ENCODE measurements around the gene GPC2. TPM values are rescaled to one million over a fixed set of nuclear protein-coding genes. Genes with fewer than 3 reads are reported as not detected.

Gene GPC2
- polyA plus RNA-seq, 1 donor (not counting 4 experiments of a cell fraction or from before 2014, with no cell fraction given), result 0.55 TPM

GRCh38 chr7:100163871-100164270, 13.3 kb downstream of the GPC2 start:
- FAIRE-seq, result no peak
- Histone ChIP-seq H3K27ac (ENCODE audit: control insufficient read depth, insufficient read depth, low read length) (no peak overlapping the region), H3K4me1 (ENCODE audit: control insufficient read depth, extremely low read depth, insufficient read depth, low read length) (peaks cover 32% of the 10 kb centered on the region)

GRCh38 chr7:100163006-100163531, 14.1 kb downstream of the GPC2 start:
- dilution Hi-C loops (cut with MboI; ENCODE audit: extremely low pct_ligation_motif_present, low sequenced_read_pairs), result no loop called here
- H3K4me2 ChIP-seq (ENCODE audit: control insufficient read depth, extremely low read depth, insufficient read depth, low read depth, low read length), result peak overlapping the region; percentile 77

More at GRCh38 chr7:100163871-100164270, 13.3 kb downstream of the GPC2 start:
- dilution Hi-C loops (cut with MboI; ENCODE audit: extremely low pct_ligation_motif_present, low sequenced_read_pairs), result no loop called here
- Histone ChIP-seq H3K9ac (ENCODE audit: control insufficient read depth, extremely low read depth, insufficient read depth, low read length) (no peak overlapping the region), H3K36me3 (ENCODE audit: control insufficient read depth in 2 of 2, extremely low read depth in 1 of 2, insufficient read depth in 2 of 2, low read length in 2 of 2) (no peaks in the 10 kb centered on the region), H3K4me3 (ENCODE audit: control insufficient read depth in 2 of 3, extremely low read depth in 1 of 3, insufficient read depth in 2 of 3, low read depth in 1 of 3, low read length in 3 of 3) (no peak overlapping the region), H2AFZ (ENCODE audit: control insufficient read depth, low read length) (no peak overlapping the region), H3K9me1 (ENCODE audit: control insufficient read depth, extremely low read depth, insufficient read depth, low read length) (peaks cover 2% of the 10 kb centered on the region), H3K4me2 (ENCODE audit: control insufficient read depth, extremely low read depth, insufficient read depth, low read depth, low read length) (no peak overlapping the region), H4K20me1 (ENCODE audit: control insufficient read depth, extremely low read depth, insufficient read depth, low read length) (no peaks in the 10 kb centered on the region), H3K27me3 (ENCODE audit: control insufficient read depth, extremely low read depth, insufficient read depth, low read length) (no peaks in the 10 kb centered on the region), H3K9me3 (ENCODE audit: control insufficient read depth, low read depth, low read length) (no peaks in the 10 kb centered on the region), H3K79me2 (ENCODE audit: control insufficient read depth, insufficient read depth, low read length) (no peaks in the 10 kb centered on the region)
- TF ChIP-seq EZH2 (IDR thresholded peaks at IDR 0.05; ENCODE audit: low read length) (no peak), CTCF (optimal IDR thresholded peaks at IDR 0.05 in 1 of 3, IDR thresholded peaks at IDR 0.05 in 1 of 3, conservative IDR thresholded peaks at IDR 0.05 in 1 of 3; ENCODE audit: extremely low read depth in 1 of 3, insufficient read depth in 2 of 3, low read length in 3 of 3) (no peak)
- DNase-seq (ENCODE audit: low read depth, low spot score), result no peak

More at GRCh38 chr7:100163006-100163531, 14.1 kb downstream of the GPC2 start:
- TF ChIP-seq EZH2 (IDR thresholded peaks at IDR 0.05; ENCODE audit: low read length) (no peak), CTCF (optimal IDR thresholded peaks at IDR 0.05 in 1 of 3, IDR thresholded peaks at IDR 0.05 in 1 of 3, conservative IDR thresholded peaks at IDR 0.05 in 1 of 3; ENCODE audit: extremely low read depth in 1 of 3, insufficient read depth in 2 of 3, low read length in 3 of 3) (no peak)
- no peaks in the 10 kb centered on the region for H4K20me1 ChIP-seq (ENCODE audit: control insufficient read depth, extremely low read depth, insufficient read depth, low read length)
- H3K9ac ChIP-seq (ENCODE audit: control insufficient read depth, extremely low read depth, insufficient read depth, low read length), result no peak overlapping the region
- H3K27me3 ChIP-seq (ENCODE audit: control insufficient read depth, extremely low read depth, insufficient read depth, low read length), result no peaks in the 10 kb centered on the region
- no peaks in the 10 kb centered on the region for H3K9me3 ChIP-seq (ENCODE audit: control insufficient read depth, low read depth, low read length)
- H3K9me1 ChIP-seq (ENCODE audit: control insufficient read depth, extremely low read depth, insufficient read depth, low read length), result peaks cover 2% of the 10 kb centered on the region
- no peaks in the 10 kb centered on the region for H3K79me2 ChIP-seq (ENCODE audit: control insufficient read depth, insufficient read depth, low read length)
- FAIRE-seq (peak; percentile 73), DNase-seq (ENCODE audit: low read depth, low spot score) (no peak)
- no peak overlapping the region for H2AFZ ChIP-seq (ENCODE audit: control insufficient read depth, low read length)
- H3K36me3 ChIP-seq (ENCODE audit: control insufficient read depth in 2 of 2, extremely low read depth in 1 of 2, insufficient read depth in 2 of 2, low read length in 2 of 2), result no peaks in the 10 kb centered on the region
- H3K27ac ChIP-seq (ENCODE audit: control insufficient read depth, insufficient read depth, low read length), result peak overlapping the region; percentile 17
- H3K4me1 ChIP-seq (ENCODE audit: control insufficient read depth, extremely low read depth, insufficient read depth, low read length), result peaks cover 27% of the 10 kb centered on the region
- no peak overlapping the region for H3K4me3 ChIP-seq (ENCODE audit: control insufficient read depth in 2 of 3, extremely low read depth in 1 of 3, insufficient read depth in 2 of 3, low read depth in 1 of 3, low read length in 3 of 3)
